SK-N-SH treated with all-trans-retinoic acid at 6 μM for 48 hours (cell line): ENCODE measurements around the gene OR7D2.

Experiments
- ATAC-seq: fragments of 200-7000 bp; cut with Tn5 transposase; 3 replicates; pipeline ENCODE4 v1.9.1; 2020; ENCODE audit warnings: mild to moderate bottlenecking, moderate library complexity
- ARNTL ChIP-seq: fragments of 450-650 bp; formaldehyde crosslinking; IDR thresholded peaks from 2 replicates; pipeline ENCODE4 v1.5.0; 2020; ENCODE audit warnings: low read depth, mild to moderate bottlenecking, moderate library complexity, borderline replicate concordance
- BACH2 ChIP-seq: fragments of 250-450 bp; sonication (Bioruptor Pico); IDR thresholded peaks from 2 replicates; pipeline ENCODE4 v1.9.0; 2021; ENCODE audit warnings: mild to moderate bottlenecking, borderline replicate concordance
- CSDC2 ChIP-seq: fragments of 250-450 bp; sonication (Bioruptor Pico); IDR thresholded peaks from 2 replicates; pipeline ENCODE4 v1.5.0; 2020; ENCODE audit warnings: mild to moderate bottlenecking, moderate library complexity
- ESRRG ChIP-seq: fragments of 250-450 bp; sonication (Bioruptor Pico); IDR thresholded peaks from 2 replicates; pipeline ENCODE4 v1.6.1; 2021; ENCODE audit warnings: mild to moderate bottlenecking
- GLIS3 ChIP-seq: fragments of 250-450 bp; sonication (Bioruptor Pico); IDR thresholded peaks from 2 replicates; pipeline ENCODE4 v1.5.0; 2020; ENCODE audit warnings: mild to moderate bottlenecking, moderate library complexity
- ISL1 ChIP-seq: fragments of 250-450 bp; sonication (Bioruptor Pico); IDR thresholded peaks from 2 replicates; pipeline ENCODE4 v2.1.2; 2022; ENCODE audit warnings: mild to moderate bottlenecking, moderate library complexity
- OSR1 ChIP-seq: fragments of 250-450 bp; sonication (Bioruptor Pico); IDR thresholded peaks from 2 replicates; pipeline ENCODE4 v1.8.0; 2022; ENCODE audit warnings: moderate library complexity, mild to moderate bottlenecking, inconsistent platforms
- PPARA ChIP-seq: fragments of 250-450 bp; sonication (Bioruptor Pico); IDR thresholded peaks from 2 replicates; pipeline ENCODE4 v1.5.0; 2020; ENCODE audit warnings: mild to moderate bottlenecking, borderline replicate concordance
- RARB ChIP-seq: fragments of 250-450 bp; sonication (Bioruptor Pico); IDR thresholded peaks from 2 replicates; pipeline ENCODE4 v1.8.0; 2021; ENCODE audit warnings: mild to moderate bottlenecking, moderate library complexity
- SNAI2 ChIP-seq: fragments of 250-450 bp; sonication (Bioruptor Pico); IDR thresholded peaks from 2 replicates; pipeline ENCODE4 v1.5.0; 2020; ENCODE audit warnings: mild to moderate bottlenecking, moderate library complexity
- TCF4 ChIP-seq: fragments of 250-450 bp; sonication (Bioruptor Pico); IDR thresholded peaks from 2 replicates; pipeline ENCODE4 v1.8.0; 2021; ENCODE audit warnings: mild to moderate bottlenecking, moderate library complexity, borderline replicate concordance
- TOX ChIP-seq: fragments of 250-450 bp; sonication (Bioruptor Pico); IDR thresholded peaks from 2 replicates; pipeline ENCODE4 v1.8.0; 2021; ENCODE audit warnings: mild to moderate bottlenecking, moderate library complexity, borderline replicate concordance
- ZC3H10 ChIP-seq: fragments of 250-450 bp; sonication (Bioruptor Pico); IDR thresholded peaks from 2 replicates; pipeline ENCODE4 v1.5.1; 2021; ENCODE audit warnings: mild to moderate bottlenecking, moderate library complexity
- ZFP3 ChIP-seq: fragments of 250-450 bp; sonication (Bioruptor Pico); IDR thresholded peaks from 2 replicates; pipeline ENCODE4 v1.5.0; 2020; ENCODE audit warnings: mild to moderate bottlenecking, moderate library complexity
- ZFP30 ChIP-seq: fragments of 450-650 bp; formaldehyde crosslinking; IDR thresholded peaks from 2 replicates; pipeline ENCODE4 v1.5.0; 2022; ENCODE audit warnings: mild to moderate bottlenecking, moderate library complexity
- ZNF565 ChIP-seq: fragments of 450-650 bp; formaldehyde crosslinking; conservative IDR thresholded peaks from 2 replicates; pipeline ENCODE4 v1.5.0; 2020; ENCODE audit warnings: low read depth, mild to moderate bottlenecking, moderate library complexity
- ZNF8 ChIP-seq: fragments of 450-650 bp; formaldehyde crosslinking; IDR thresholded peaks from 2 replicates; pipeline ENCODE4 v1.5.0; 2020; ENCODE audit warnings: mild to moderate bottlenecking, moderate library complexity
- TF ChIP-seq, protein P1 (sequence below): fragments of 250-450 bp; sonication (Bioruptor Pico); IDR thresholded peaks from 2 replicates; pipeline ENCODE4 v1.5.1; 2021; ENCODE audit warnings: mild to moderate bottlenecking, moderate library complexity
- TF ChIP-seq, protein P2 (sequence below): fragments of 250-450 bp; sonication (Bioruptor Pico); IDR thresholded peaks from 2 replicates; pipeline ENCODE4 v1.5.0; 2020; ENCODE audit warnings: mild to moderate bottlenecking, moderate library complexity
- TF ChIP-seq, protein P3 (sequence below): fragments of 250-450 bp; sonication (Bioruptor Pico); IDR thresholded peaks from 2 replicates; pipeline ENCODE4 v1.8.0; 2021; ENCODE audit warnings: low read depth, mild to moderate bottlenecking, moderate library complexity, borderline replicate concordance
- TF ChIP-seq, protein P4 (sequence below): fragments of 250-450 bp; sonication (Bioruptor Pico); IDR thresholded peaks from 2 replicates; pipeline ENCODE4 v1.8.0; 2020; ENCODE audit warnings: mild to moderate bottlenecking, moderate library complexity, borderline replicate concordance
- TF ChIP-seq, protein P5 (sequence below): fragments of 250-450 bp; sonication (Bioruptor Pico); IDR thresholded peaks from 2 replicates; pipeline ENCODE4 v1.5.1; 2020; ENCODE audit warnings: low read depth, mild to moderate bottlenecking, moderate library complexity

Gene OR7D2

DNA sequence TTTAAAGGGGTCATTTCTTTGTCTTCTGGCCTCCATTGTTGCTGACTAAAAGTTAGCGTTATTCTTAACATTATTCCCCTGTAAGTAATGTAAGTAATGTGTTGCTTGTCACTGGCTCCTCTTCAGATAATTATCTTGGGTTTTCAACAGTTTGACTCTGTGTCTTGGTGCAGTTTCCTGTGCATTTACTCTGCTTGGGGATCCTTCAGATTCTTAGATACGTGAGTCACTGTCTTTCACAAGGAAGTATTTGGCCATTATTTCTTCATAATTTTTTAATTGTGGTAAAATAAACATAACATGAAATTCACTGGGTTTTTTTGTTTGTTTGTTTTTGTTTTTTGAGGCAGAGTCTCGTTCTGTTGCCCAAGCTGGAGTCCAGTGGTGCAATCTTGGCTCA lies 13.5 kb upstream of the OR7D2 start:
- TF ChIP-seq ZFP30 (no peak), BACH2 (CRISPR knock-in tag) (no peak), CSDC2 (CRISPR knock-in tag) (no peak), OSR1 (CRISPR knock-in tag) (no peak), ISL1 (CRISPR knock-in tag) (no peak), ZC3H10 (CRISPR knock-in tag) (no peak), RARB (CRISPR knock-in tag) (no peak), TCF4 (CRISPR knock-in tag) (no peak), ZNF565 (CRISPR knock-in tag) (no peak), GLIS3 (no peak), SNAI2 (CRISPR knock-in tag) (no peak), ZFP3 (no peak)
- TF ChIP-seq, protein P1, sequence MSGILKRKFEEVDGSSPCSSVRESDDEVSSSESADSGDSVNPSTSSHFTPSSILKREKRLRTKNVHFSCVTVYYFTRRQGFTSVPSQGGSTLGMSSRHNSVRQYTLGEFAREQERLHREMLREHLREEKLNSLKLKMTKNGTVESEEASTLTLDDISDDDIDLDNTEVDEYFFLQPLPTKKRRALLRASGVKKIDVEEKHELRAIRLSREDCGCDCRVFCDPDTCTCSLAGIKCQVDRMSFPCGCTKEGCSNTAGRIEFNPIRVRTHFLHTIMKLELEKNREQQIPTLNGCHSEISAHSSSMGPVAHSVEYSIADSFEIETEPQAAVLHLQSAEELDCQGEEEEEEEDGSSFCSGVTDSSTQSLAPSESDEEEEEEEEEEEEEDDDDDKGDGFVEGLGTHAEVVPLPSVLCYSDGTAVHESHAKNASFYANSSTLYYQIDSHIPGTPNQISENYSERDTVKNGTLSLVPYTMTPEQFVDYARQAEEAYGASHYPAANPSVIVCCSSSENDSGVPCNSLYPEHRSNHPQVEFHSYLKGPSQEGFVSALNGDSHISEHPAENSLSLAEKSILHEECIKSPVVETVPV (CRISPR knock-in tag): no peak
- TF ChIP-seq, protein P2, sequence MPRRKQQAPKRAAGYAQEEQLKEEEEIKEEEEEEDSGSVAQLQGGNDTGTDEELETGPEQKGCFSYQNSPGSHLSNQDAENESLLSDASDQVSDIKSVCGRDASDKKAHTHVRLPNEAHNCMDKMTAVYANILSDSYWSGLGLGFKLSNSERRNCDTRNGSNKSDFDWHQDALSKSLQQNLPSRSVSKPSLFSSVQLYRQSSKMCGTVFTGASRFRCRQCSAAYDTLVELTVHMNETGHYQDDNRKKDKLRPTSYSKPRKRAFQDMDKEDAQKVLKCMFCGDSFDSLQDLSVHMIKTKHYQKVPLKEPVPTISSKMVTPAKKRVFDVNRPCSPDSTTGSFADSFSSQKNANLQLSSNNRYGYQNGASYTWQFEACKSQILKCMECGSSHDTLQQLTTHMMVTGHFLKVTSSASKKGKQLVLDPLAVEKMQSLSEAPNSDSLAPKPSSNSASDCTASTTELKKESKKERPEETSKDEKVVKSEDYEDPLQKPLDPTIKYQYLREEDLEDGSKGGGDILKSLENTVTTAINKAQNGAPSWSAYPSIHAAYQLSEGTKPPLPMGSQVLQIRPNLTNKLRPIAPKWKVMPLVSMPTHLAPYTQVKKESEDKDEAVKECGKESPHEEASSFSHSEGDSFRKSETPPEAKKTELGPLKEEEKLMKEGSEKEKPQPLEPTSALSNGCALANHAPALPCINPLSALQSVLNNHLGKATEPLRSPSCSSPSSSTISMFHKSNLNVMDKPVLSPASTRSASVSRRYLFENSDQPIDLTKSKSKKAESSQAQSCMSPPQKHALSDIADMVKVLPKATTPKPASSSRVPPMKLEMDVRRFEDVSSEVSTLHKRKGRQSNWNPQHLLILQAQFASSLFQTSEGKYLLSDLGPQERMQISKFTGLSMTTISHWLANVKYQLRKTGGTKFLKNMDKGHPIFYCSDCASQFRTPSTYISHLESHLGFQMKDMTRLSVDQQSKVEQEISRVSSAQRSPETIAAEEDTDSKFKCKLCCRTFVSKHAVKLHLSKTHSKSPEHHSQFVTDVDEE (CRISPR knock-in tag): no peak
- TF ChIP-seq, protein P3, sequence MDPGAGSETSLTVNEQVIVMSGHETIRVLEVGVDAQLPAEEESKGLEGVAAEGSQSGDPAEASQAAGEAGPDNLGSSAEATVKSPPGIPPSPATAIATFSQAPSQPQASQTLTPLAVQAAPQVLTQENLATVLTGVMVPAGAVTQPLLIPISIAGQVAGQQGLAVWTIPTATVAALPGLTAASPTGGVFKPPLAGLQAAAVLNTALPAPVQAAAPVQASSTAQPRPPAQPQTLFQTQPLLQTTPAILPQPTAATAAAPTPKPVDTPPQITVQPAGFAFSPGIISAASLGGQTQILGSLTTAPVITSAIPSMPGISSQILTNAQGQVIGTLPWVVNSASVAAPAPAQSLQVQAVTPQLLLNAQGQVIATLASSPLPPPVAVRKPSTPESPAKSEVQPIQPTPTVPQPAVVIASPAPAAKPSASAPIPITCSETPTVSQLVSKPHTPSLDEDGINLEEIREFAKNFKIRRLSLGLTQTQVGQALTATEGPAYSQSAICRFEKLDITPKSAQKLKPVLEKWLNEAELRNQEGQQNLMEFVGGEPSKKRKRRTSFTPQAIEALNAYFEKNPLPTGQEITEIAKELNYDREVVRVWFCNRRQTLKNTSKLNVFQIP (CRISPR knock-in tag): no peak
- no peak for ATAC-seq

DNA sequence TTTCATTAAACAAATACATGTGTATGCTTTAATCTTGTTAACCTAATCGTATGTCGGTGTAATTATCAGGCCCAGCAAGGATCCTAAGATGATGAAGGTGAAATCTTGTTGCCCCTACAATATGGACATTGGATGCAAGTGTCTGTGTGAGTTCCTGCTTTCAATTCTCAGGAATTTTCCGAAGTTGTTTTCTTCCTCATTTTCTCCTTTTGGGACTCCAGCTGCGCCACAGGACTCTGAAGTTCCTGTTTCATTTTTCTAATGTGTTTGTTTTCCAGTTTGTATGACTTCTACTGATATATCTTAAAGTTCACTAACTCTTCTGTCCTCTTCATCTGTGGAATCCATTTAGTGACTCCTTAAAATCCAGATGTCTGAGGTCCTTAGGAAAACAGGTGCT lies 11.9 kb upstream of the OR7D2 start:
- TF ChIP-seq GLIS3 (no peak), ISL1 (CRISPR knock-in tag) (no peak), ZFP3 (no peak), ESRRG (CRISPR knock-in tag) (no peak), TOX (CRISPR knock-in tag) (no peak), ZFP30 (no peak), ZNF8 (CRISPR knock-in tag) (no peak), ZNF565 (CRISPR knock-in tag) (no peak), PPARA (CRISPR knock-in tag) (no peak), OSR1 (CRISPR knock-in tag) (no peak), RARB (CRISPR knock-in tag) (no peak), ARNTL (CRISPR knock-in tag) (no peak)
- TF ChIP-seq, protein P4, sequence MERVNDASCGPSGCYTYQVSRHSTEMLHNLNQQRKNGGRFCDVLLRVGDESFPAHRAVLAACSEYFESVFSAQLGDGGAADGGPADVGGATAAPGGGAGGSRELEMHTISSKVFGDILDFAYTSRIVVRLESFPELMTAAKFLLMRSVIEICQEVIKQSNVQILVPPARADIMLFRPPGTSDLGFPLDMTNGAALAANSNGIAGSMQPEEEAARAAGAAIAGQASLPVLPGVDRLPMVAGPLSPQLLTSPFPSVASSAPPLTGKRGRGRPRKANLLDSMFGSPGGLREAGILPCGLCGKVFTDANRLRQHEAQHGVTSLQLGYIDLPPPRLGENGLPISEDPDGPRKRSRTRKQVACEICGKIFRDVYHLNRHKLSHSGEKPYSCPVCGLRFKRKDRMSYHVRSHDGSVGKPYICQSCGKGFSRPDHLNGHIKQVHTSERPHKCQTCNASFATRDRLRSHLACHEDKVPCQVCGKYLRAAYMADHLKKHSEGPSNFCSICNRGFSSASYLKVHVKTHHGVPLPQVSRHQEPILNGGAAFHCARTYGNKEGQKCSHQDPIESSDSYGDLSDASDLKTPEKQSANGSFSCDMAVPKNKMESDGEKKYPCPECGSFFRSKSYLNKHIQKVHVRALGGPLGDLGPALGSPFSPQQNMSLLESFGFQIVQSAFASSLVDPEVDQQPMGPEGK: no peak
- TF ChIP-seq, protein P1 (CRISPR knock-in tag): no peak
- TF ChIP-seq, protein P3 (CRISPR knock-in tag): no peak
- TF ChIP-seq, protein P5, sequence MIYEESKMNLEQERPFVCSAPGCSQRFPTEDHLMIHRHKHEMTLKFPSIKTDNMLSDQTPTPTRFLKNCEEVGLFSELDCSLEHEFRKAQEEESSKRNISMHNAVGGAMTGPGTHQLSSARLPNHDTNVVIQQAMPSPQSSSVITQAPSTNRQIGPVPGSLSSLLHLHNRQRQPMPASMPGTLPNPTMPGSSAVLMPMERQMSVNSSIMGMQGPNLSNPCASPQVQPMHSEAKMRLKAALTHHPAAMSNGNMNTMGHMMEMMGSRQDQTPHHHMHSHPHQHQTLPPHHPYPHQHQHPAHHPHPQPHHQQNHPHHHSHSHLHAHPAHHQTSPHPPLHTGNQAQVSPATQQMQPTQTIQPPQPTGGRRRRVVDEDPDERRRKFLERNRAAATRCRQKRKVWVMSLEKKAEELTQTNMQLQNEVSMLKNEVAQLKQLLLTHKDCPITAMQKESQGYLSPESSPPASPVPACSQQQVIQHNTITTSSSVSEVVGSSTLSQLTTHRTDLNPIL (CRISPR knock-in tag): no peak
- ATAC-seq: no peak
